KOPT-K1 (cell line): ENCODE measurements around the gene PGBD4.
A peak's percentile ranks its signal among the peaks of the same experiment; 100 is the strongest.

Experiments
- H3K27ac ChIP-seq: fragments of 200-600 bp; sonication (generic); 2 replicates; pipeline ENCODE4 v1.5.1; 2016; ENCODE audit warnings: antibody characterized with exemption, mild to moderate bottlenecking, low read depth, low read length; ENCODE audit not compliant: poor library complexity, severe bottlenecking
- H3K36me3 ChIP-seq: fragments of 200-600 bp; sonication (generic); 2 replicates; pipeline ENCODE4 v1.5.1; 2017; ENCODE audit warnings: antibody characterized with exemption, mild to moderate bottlenecking, low read length, moderate library complexity; ENCODE audit not compliant: insufficient read depth
- H3K9me3 ChIP-seq: fragments of 200-600 bp; sonication (generic); 2 replicates; pipeline ENCODE4 v1.5.1; 2017; ENCODE audit warnings: antibody characterized with exemption, low read length, mild to moderate bottlenecking; ENCODE audit not compliant: insufficient read depth, poor library complexity, severe bottlenecking

Gene PGBD4

GRCh38 chr15:34101366-34102174 is at the start of gene PGBD4, which contains the start of gene EMC7:
TSS of gene PGBD4 (plus strand) at chr15:34102083. CDS start at chr15:34102532, 449 bp downstream.
TSS of gene EMC7 (minus strand) at chr15:34101862. CDS start at chr15:34101839, 23 bp downstream.
- Histone ChIP-seq H3K27ac (peak within 1 kb of the TSS; percentile 82), H3K36me3 (no peaks in the 10 kb centered on the region), H3K9me3 (no peaks in the 10 kb centered on the region)

- no peak overlapping the region for H3K27ac ChIP-seq
- H3K9me3 ChIP-seq = peaks cover 18% of the 10 kb centered on the region
- no peaks in the 10 kb centered on the region for H3K36me3 ChIP-seq
Observed at GRCh38 chr15:34054081-34054707, 47.7 kb upstream of the PGBD4 start.

- H3K27ac ChIP-seq = no peak overlapping the region
- H3K36me3 ChIP-seq = no peaks in the 10 kb centered on the region
- H3K9me3 ChIP-seq = peaks cover 7% of the 10 kb centered on the region
Observed at GRCh38 chr15:34055868-34056595, 45.9 kb upstream of the PGBD4 start.

- no peaks in the 10 kb centered on the region for H3K9me3 ChIP-seq
- H3K27ac ChIP-seq = no peak overlapping the region
- H3K36me3 ChIP-seq = no peaks in the 10 kb centered on the region
Observed at GRCh38 chr15:34056911-34057310, 45.0 kb upstream of the PGBD4 start.

- Histone ChIP-seq H3K27ac (no peak overlapping the region), H3K36me3 (no peaks in the 10 kb centered on the region), H3K9me3 (no peaks in the 10 kb centered on the region)
Observed at GRCh38 chr15:34059476-34059875, 42.4 kb upstream of the PGBD4 start.

- Histone ChIP-seq H3K9me3 (no peaks in the 10 kb centered on the region), H3K36me3 (no peaks in the 10 kb centered on the region), H3K27ac (no peak overlapping the region)
Observed at GRCh38 chr15:34059946-34060345, 41.9 kb upstream of the PGBD4 start.

GRCh38 chr15:34064438-34064837 is 37.4 kb upstream of the PGBD4 start:
- no peaks in the 10 kb centered on the region for H3K36me3 ChIP-seq
- H3K27ac ChIP-seq = no peak overlapping the region
- no peaks in the 10 kb centered on the region for H3K9me3 ChIP-seq

GRCh38 chr15:34065261-34065660 is 36.6 kb upstream of the PGBD4 start:
- Histone ChIP-seq H3K9me3 (no peaks in the 10 kb centered on the region), H3K36me3 (no peaks in the 10 kb centered on the region), H3K27ac (no peak overlapping the region)

- Histone ChIP-seq H3K36me3 (no peaks in the 10 kb centered on the region), H3K27ac (no peak overlapping the region), H3K9me3 (no peaks in the 10 kb centered on the region)
Observed at GRCh38 chr15:34065941-34066340, 35.9 kb upstream of the PGBD4 start.

- Histone ChIP-seq H3K36me3 (no peaks in the 10 kb centered on the region), H3K9me3 (no peaks in the 10 kb centered on the region), H3K27ac (no peak overlapping the region)
Observed at GRCh38 chr15:34070003-34070402, 31.9 kb upstream of the PGBD4 start.

GRCh38 chr15:34076785-34077184 is 25.1 kb upstream of the PGBD4 start:
- H3K9me3 ChIP-seq = no peaks in the 10 kb centered on the region
- H3K27ac ChIP-seq = no peak overlapping the region
- H3K36me3 ChIP-seq = no peaks in the 10 kb centered on the region

- Histone ChIP-seq H3K36me3 (peaks cover 8% of the 10 kb centered on the region; the same call in 1 of the 2 replicates), H3K9me3 (no peaks in the 10 kb centered on the region), H3K27ac (no peak overlapping the region)
Observed at GRCh38 chr15:34078900-34079299, 23.0 kb upstream of the PGBD4 start.

GRCh38 chr15:34079904-34080303 is 22.0 kb upstream of the PGBD4 start:
- Histone ChIP-seq H3K27ac (no peak overlapping the region), H3K36me3 (peaks cover 13% of the 10 kb centered on the region; the same call in 1 of the 2 replicates), H3K9me3 (no peaks in the 10 kb centered on the region)

GRCh38 chr15:34084086-34084485 is 17.8 kb upstream of the PGBD4 start:
- Histone ChIP-seq H3K9me3 (no peaks in the 10 kb centered on the region), H3K36me3 (peaks cover 45% of the 10 kb centered on the region), H3K27ac (no peak overlapping the region)

GRCh38 chr15:34085746-34086145 is 16.1 kb upstream of the PGBD4 start:
- H3K27ac ChIP-seq = no peak overlapping the region
- peaks cover 57% of the 10 kb centered on the region for H3K36me3 ChIP-seq
- no peaks in the 10 kb centered on the region for H3K9me3 ChIP-seq
